Loucy (cell line): ENCODE measurements around the gene COL23A1.

Experiments used
- H2AFZ ChIP-seq: fragments of 200-600 bp; sonication (generic); 2 replicates; pipeline ENCODE4 v1.6.0; 2016; ENCODE audit warnings: antibody characterized with exemption, mild to moderate bottlenecking, low read length, moderate library complexity
- H3F3A ChIP-seq: fragments of 200-600 bp; 2 replicates; pipeline ENCODE4 v1.6.0; 2016; ENCODE audit warnings: antibody characterized with exemption, low read depth, mild to moderate bottlenecking
- H3K27me3 ChIP-seq: fragments of 200-600 bp; sonication (generic); 2 replicates; pipeline ENCODE4 v1.6.1; 2014; ENCODE audit warnings: low read length, mild to moderate bottlenecking; ENCODE audit not compliant: insufficient read depth, poor library complexity, severe bottlenecking
- H3K36me3 ChIP-seq: fragments of 200-600 bp; sonication (generic); 2 replicates; pipeline ENCODE4 v1.6.1; 2016; ENCODE audit warnings: low read length; ENCODE audit not compliant: insufficient read depth
- H3K4me1 ChIP-seq: fragments of 200-600 bp; sonication (generic); 2 replicates; pipeline ENCODE4 v1.5.1; 2014; ENCODE audit warnings: low read length, mild to moderate bottlenecking; ENCODE audit not compliant: insufficient read depth, poor library complexity, severe bottlenecking
- H3K4me2 ChIP-seq: fragments of 200-600 bp; sonication (generic); 2 replicates; pipeline ENCODE4 v1.6.0; 2014; ENCODE audit warnings: antibody characterized with exemption, low read length, low read depth, mild to moderate bottlenecking; ENCODE audit not compliant: poor library complexity, severe bottlenecking
- H3K4me3 ChIP-seq: fragments of 200-600 bp; sonication (generic); 2 replicates; pipeline ENCODE4 v1.5.1; 2014; ENCODE audit warnings: low read length, mild to moderate bottlenecking, mixed read lengths; ENCODE audit not compliant: poor library complexity, severe bottlenecking
- H3K79me2 ChIP-seq: fragments of 200-600 bp; sonication (generic); 2 replicates; pipeline ENCODE4 v1.6.1; 2014; ENCODE audit warnings: low read length; ENCODE audit not compliant: insufficient read depth
- H3K9ac ChIP-seq: fragments of 200-600 bp; sonication (generic); 2 replicates; pipeline ENCODE4 v1.6.0; 2014; ENCODE audit warnings: mild to moderate bottlenecking, low read depth, low read length, moderate library complexity; ENCODE audit not compliant: poor library complexity, severe bottlenecking
- H3K9me2 ChIP-seq: fragments of 200-600 bp; sonication (generic); replicated peaks from 2 replicates; pipeline ENCODE4 v1.6.1; 2016; ENCODE audit warnings: low read depth, low read length, mixed read lengths
- H3K9me3 ChIP-seq: fragments of 200-600 bp; sonication (generic); 2 replicates; pipeline ENCODE4 v1.6.1; 2014; ENCODE audit warnings: mild to moderate bottlenecking, antibody characterized with exemption, low read length, low read depth; ENCODE audit not compliant: insufficient read depth
- H4K20me1 ChIP-seq: fragments of 200-600 bp; sonication (generic); 2 replicates; pipeline ENCODE4 v1.6.0; 2014; ENCODE audit warnings: antibody characterized with exemption, low read length, mild to moderate bottlenecking; ENCODE audit not compliant: insufficient read depth, poor library complexity, severe bottlenecking
- CTCF ChIP-seq: fragments of 200-600 bp; sonication (generic); conservative IDR thresholded peaks from 2 replicates; pipeline ENCODE4 v1.5.1; 2014; ENCODE audit warnings: mild to moderate bottlenecking, antibody characterized with exemption, low read length
- EZH2phosphoT487 ChIP-seq: fragments of 200-600 bp; IDR thresholded peaks from 2 replicates; pipeline ENCODE4 v1.6.1; 2018; ENCODE audit warnings: antibody characterized with exemption, mild to moderate bottlenecking, moderate library complexity, borderline replicate concordance

Gene COL23A1

GRCh38 chr5:178467205-178467567, 123.0 kb downstream of the COL23A1 start:
- no peaks in the 10 kb centered on the region for H3K4me1 ChIP-seq
- no peaks in the 10 kb centered on the region for H3F3A ChIP-seq
- no peaks in the 10 kb centered on the region for H3K79me2 ChIP-seq
- H4K20me1 ChIP-seq = no peaks in the 10 kb centered on the region
- H2AFZ ChIP-seq = no peak overlapping the region
- H3K27me3 ChIP-seq = no peaks in the 10 kb centered on the region
- H3K9ac ChIP-seq = no peak overlapping the region
- H3K4me3 ChIP-seq = no peak overlapping the region
- H3K4me2 ChIP-seq = no peak overlapping the region
- H3K9me2 ChIP-seq = no peaks in the 10 kb centered on the region
- no peaks in the 10 kb centered on the region for H3K9me3 ChIP-seq
- H3K36me3 ChIP-seq = no peaks in the 10 kb centered on the region
- TF ChIP-seq CTCF = no peak
- no peak for TF ChIP-seq EZH2phosphoT487

GRCh38 chr5:178466342-178466741, 123.9 kb downstream of the COL23A1 start:
- no peaks in the 10 kb centered on the region for H3K9me3 ChIP-seq
- no peaks in the 10 kb centered on the region for H3K27me3 ChIP-seq
- no peak overlapping the region for H3K4me2 ChIP-seq
- H3K9ac ChIP-seq = no peak overlapping the region
- no peak for TF ChIP-seq CTCF
- no peak for TF ChIP-seq EZH2phosphoT487
- H3F3A ChIP-seq = no peaks in the 10 kb centered on the region
- no peak overlapping the region for H3K4me3 ChIP-seq
- no peaks in the 10 kb centered on the region for H3K36me3 ChIP-seq
- H2AFZ ChIP-seq = no peak overlapping the region
- no peaks in the 10 kb centered on the region for H3K4me1 ChIP-seq
- no peaks in the 10 kb centered on the region for H3K79me2 ChIP-seq
- H3K9me2 ChIP-seq = no peaks in the 10 kb centered on the region
- no peaks in the 10 kb centered on the region for H4K20me1 ChIP-seq

- Histone ChIP-seq H3K27me3 (no peaks in the 10 kb centered on the region), H3K9me2 (no peaks in the 10 kb centered on the region), H3K79me2 (no peaks in the 10 kb centered on the region), H3K9me3 (no peaks in the 10 kb centered on the region), H3K4me1 (no peaks in the 10 kb centered on the region), H3K4me2 (no peak overlapping the region), H3F3A (no peaks in the 10 kb centered on the region), H3K36me3 (no peaks in the 10 kb centered on the region), H3K9ac (no peak overlapping the region), H4K20me1 (no peaks in the 10 kb centered on the region), H3K4me3 (no peak overlapping the region), H2AFZ (no peak overlapping the region)
- no peak for TF ChIP-seq CTCF
- TF ChIP-seq EZH2phosphoT487 = no peak
Measured at GRCh38 chr5:178465861-178466288, 124.3 kb downstream of the COL23A1 start.
